PFSK-1 (cell line): ENCODE data around the gene TSPAN4.
A peak's percentile ranks its signal among the peaks of the same experiment; 100 is the strongest.

ENCODE experiments used
- POLR2AphosphoS5 ChIP-seq: IDR thresholded peaks from 2 replicates; pipeline ENCODE4 v1.6.1; 2012; ENCODE audit warnings: low read depth, mild to moderate bottlenecking, control low read depth, low read length, moderate library complexity
- TF ChIP-seq, protein P1 (sequence below), 2 experiments: IDR thresholded peaks; 2 replicates each; pipeline versions ENCODE4 v1.6.1 to v1.8.0; 2011 to 2012; ENCODE audit warnings: low read depth in 2 of 2, low read length in 2 of 2, control low read depth in 1 of 2, inconsistent platforms in 1 of 2, mild to moderate bottlenecking in 1 of 2, moderate library complexity in 1 of 2; ENCODE audit not compliant: insufficient read depth in 1 of 2

DNA sequence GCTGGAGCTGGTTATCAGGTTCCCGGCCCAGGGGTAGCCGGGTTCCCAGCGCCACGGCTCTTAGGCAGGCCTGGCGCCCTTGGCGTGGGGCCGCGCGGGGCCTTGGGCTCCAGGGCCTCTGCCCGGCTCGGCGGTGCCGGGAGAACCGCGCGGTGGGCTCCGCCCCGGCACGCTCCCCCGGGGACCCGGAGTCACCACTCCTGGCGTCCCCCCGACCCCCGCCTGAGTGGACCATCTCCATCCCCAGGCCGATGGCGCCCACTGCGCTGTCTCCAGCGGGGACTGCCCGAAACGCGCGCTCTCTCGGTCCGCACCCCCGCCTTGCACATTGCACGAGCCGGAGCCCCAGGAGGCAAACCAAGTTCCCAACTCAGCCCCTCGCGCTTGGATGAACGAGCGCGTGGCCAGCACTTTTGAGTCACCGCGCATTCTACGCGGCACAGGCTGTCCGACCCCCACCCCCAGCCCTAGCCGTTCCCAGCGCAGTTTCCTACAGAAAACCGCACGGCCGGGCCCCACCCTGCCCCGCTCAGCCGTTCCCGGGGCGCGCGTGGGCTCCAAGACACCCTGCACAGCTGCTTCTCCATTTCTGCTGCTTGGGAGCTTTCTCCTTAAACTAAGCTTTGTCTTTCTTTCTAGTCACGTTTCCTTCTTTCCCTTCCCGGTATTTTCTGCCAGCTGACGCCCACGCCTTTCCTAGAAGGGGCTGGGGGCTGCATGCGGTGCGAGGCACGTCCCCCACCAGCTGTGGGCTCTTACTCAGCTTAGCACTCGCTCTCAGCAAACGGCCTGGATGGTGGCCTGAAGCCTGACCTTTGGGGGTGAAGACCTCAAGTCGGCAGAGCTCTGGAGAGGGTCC lies 68.6 kb downstream of the TSPAN4 start:
- TF ChIP-seq POLR2AphosphoS5: 0 out of 2 replicates have a peak, but pooled peaks have one; percentile 55
- TF ChIP-seq, protein P1, sequence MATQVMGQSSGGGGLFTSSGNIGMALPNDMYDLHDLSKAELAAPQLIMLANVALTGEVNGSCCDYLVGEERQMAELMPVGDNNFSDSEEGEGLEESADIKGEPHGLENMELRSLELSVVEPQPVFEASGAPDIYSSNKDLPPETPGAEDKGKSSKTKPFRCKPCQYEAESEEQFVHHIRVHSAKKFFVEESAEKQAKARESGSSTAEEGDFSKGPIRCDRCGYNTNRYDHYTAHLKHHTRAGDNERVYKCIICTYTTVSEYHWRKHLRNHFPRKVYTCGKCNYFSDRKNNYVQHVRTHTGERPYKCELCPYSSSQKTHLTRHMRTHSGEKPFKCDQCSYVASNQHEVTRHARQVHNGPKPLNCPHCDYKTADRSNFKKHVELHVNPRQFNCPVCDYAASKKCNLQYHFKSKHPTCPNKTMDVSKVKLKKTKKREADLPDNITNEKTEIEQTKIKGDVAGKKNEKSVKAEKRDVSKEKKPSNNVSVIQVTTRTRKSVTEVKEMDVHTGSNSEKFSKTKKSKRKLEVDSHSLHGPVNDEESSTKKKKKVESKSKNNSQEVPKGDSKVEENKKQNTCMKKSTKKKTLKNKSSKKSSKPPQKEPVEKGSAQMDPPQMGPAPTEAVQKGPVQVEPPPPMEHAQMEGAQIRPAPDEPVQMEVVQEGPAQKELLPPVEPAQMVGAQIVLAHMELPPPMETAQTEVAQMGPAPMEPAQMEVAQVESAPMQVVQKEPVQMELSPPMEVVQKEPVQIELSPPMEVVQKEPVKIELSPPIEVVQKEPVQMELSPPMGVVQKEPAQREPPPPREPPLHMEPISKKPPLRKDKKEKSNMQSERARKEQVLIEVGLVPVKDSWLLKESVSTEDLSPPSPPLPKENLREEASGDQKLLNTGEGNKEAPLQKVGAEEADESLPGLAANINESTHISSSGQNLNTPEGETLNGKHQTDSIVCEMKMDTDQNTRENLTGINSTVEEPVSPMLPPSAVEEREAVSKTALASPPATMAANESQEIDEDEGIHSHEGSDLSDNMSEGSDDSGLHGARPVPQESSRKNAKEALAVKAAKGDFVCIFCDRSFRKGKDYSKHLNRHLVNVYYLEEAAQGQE (IDR thresholded peaks at IDR 0.05; ENCODE audit: insufficient read depth in 1 of 2, low read depth in 2 of 2, low read length in 2 of 2): 0 out of 4 replicates have a peak, but pooled peaks of 1 of the 2 experiments have one; percentile 52
